OCI-LY7 (cell line): ENCODE data around the gene RNF103. TPM values are rescaled to one million over a fixed set of nuclear protein-coding genes. Genes with fewer than 3 reads are reported as not detected.
"Not testable (repeated sequence)": the region's sequence is repeated elsewhere in the genome, so short reads cannot be mapped to it uniquely, and the experiment has no call there.

Source experiments
- BruUV-seq: library from RNA; stranded (reverse); fragments of 400-500 nt; replicated peaks from 2 replicates; lab custom pipeline; 2021; lab: Mats Ljungman, UMichigan
- CTCF ChIA-PET: fragments of 300-600 bp; sonication (Branson Sonifier 250); formaldehyde crosslinking; loops from one replicate; lab custom pipeline; 2022; ENCODE audit warnings: antibody characterized with exemption; ENCODE audit not compliant: unreplicated experiment; lab: Charles Lee
- POLR2A ChIA-PET: fragments of 300-600 bp; sonication (Branson Sonifier 250); formaldehyde crosslinking; loops from one replicate; lab custom pipeline; 2022; ENCODE audit warnings: antibody characterized with exemption; lab: Charles Lee
- DNase-seq: peaks from one replicate; pipeline ENCODE4 v3.0.0-alpha.2; 2015; ENCODE audit warnings: low spot score
- H2AFZ ChIP-seq: fragments of 200-600 bp; sonication (generic), shearing (Covaris generic); 2 replicates; pipeline ENCODE4 v1.6.1; 2014; ENCODE audit warnings: mild to moderate bottlenecking, antibody characterized with exemption, low read length, moderate library complexity
- H3K27ac ChIP-seq: fragments of 200-600 bp; sonication (generic); 2 replicates; pipeline ENCODE4 v1.5.1; 2014; ENCODE audit warnings: mixed run types, low read depth, mild to moderate bottlenecking, moderate library complexity, low read length, inconsistent platforms; ENCODE audit not compliant: poor library complexity, severe bottlenecking
- H3K36me3 ChIP-seq: fragments of 200-600 bp; sonication (generic); 2 replicates; pipeline ENCODE4 v1.6.1; 2014; ENCODE audit warnings: mild to moderate bottlenecking, antibody characterized with exemption, low read length, moderate library complexity, mixed read lengths; ENCODE audit not compliant: insufficient read depth
- H3K4me1 ChIP-seq: fragments of 200-600 bp; sonication (generic); 2 replicates; pipeline ENCODE4 v1.5.1; 2014; ENCODE audit warnings: mild to moderate bottlenecking, low read length; ENCODE audit not compliant: insufficient read depth, poor library complexity, severe bottlenecking
- H3K4me2 ChIP-seq: fragments of 200-600 bp; sonication (generic); 2 replicates; pipeline ENCODE4 v1.6.1; 2014; ENCODE audit warnings: mild to moderate bottlenecking, low read length
- H3K4me3 ChIP-seq: fragments of 200-600 bp; sonication (generic); 2 replicates; pipeline ENCODE4 v1.5.1; 2014; ENCODE audit warnings: mild to moderate bottlenecking, low read depth, low read length; ENCODE audit not compliant: poor library complexity, severe bottlenecking
- H3K79me2 ChIP-seq: fragments of 200-600 bp; sonication (generic); 2 replicates; pipeline ENCODE4 v1.6.1; 2016; ENCODE audit warnings: low read depth, mild to moderate bottlenecking, low read length, moderate library complexity, mixed read lengths; ENCODE audit not compliant: insufficient read depth
- H3K9me2 ChIP-seq: fragments of 200-600 bp; sonication (generic); 2 replicates; pipeline ENCODE4 v1.6.1; 2016; ENCODE audit warnings: mild to moderate bottlenecking, low read length, mixed read lengths; ENCODE audit not compliant: insufficient read depth
- H3K9me3 ChIP-seq: fragments of 200-600 bp; sonication (generic); 2 replicates; pipeline ENCODE4 v1.6.1; 2014; ENCODE audit warnings: mild to moderate bottlenecking, mixed run types, low read length, mixed read lengths
- H4K20me1 ChIP-seq: fragments of 200-600 bp; sonication (generic); 2 replicates; pipeline ENCODE4 v1.6.1; 2014; ENCODE audit warnings: mild to moderate bottlenecking, antibody characterized with exemption, low read length, moderate library complexity, mixed read lengths; ENCODE audit not compliant: insufficient read depth
- CTCF ChIP-seq: fragments of 200-600 bp; sonication (generic); conservative IDR thresholded peaks from 2 replicates; pipeline ENCODE4 v1.5.1; 2014; ENCODE audit warnings: mild to moderate bottlenecking, antibody characterized with exemption, low read length, moderate library complexity, mixed read lengths
- EZH2phosphoT487 ChIP-seq: fragments of 200-600 bp; sonication (generic); IDR thresholded peaks from 2 replicates; pipeline ENCODE4 v1.6.1; 2018; ENCODE audit warnings: low read depth, borderline replicate concordance, mild to moderate bottlenecking, mixed run types, antibody characterized with exemption, low read length, moderate library complexity, mixed read lengths
- intact Hi-C: fragments of 100-400 bp; cut with micrococcal nuclease; formaldehyde crosslinking; loops from one replicate; pipeline ENCODE4 v1.10.0; 2022; ENCODE audit not compliant: unreplicated experiment
- total RNA-seq, 2 experiments: library from RNA; depleted of rRNA in 1 of 2; stranded (reverse); fragments of >200 nt in 1 of 2; shearing (Covaris generic) in 1 of 2; gene quantifications; 2 replicates each; pipeline ENCODE4 v1.2.3, GENCODE V29; 2014 to 2022

RNF103 gene
- total RNA-seq, 2 experiments from 2014 or later = 12.9 to 17.2 TPM

- no peaks in the 10 kb centered on the region for H3K79me2 ChIP-seq
- DNase-seq = no peak
- H3K4me2 ChIP-seq = no peak overlapping the region
- no peaks in the 10 kb centered on the region for H4K20me1 ChIP-seq
- intact Hi-C loops = no loop called here
- no peaks in the 10 kb centered on the region for H3K9me3 ChIP-seq
- no peaks in the 10 kb centered on the region for H3K4me1 ChIP-seq
- TF ChIP-seq CTCF = no peak
- no peak for TF ChIP-seq EZH2phosphoT487
- no peak overlapping the region for H3K4me3 ChIP-seq
- H3K27ac ChIP-seq = no peak overlapping the region
- CTCF ChIA-PET = no interaction called here
- H2AFZ ChIP-seq = no peak overlapping the region
- no peaks in the 10 kb centered on the region for H3K9me2 ChIP-seq
- POLR2A ChIA-PET = no interaction called here
- no peaks in the 10 kb centered on the region for H3K36me3 ChIP-seq
- BruUV-seq = no TSS peak
These were observed 48.4 kb upstream of the RNF103 start for GRCh38 chr2:86672027-86672545.

- DNase-seq = no peak
- no peak for TF ChIP-seq CTCF
- no peak for TF ChIP-seq EZH2phosphoT487
- Histone ChIP-seq H3K36me3 (no peaks in the 10 kb centered on the region), H3K79me2 (no peaks in the 10 kb centered on the region), H3K27ac (no peak overlapping the region), H3K9me2 (no peaks in the 10 kb centered on the region), H2AFZ (no peak overlapping the region), H3K4me2 (no peak overlapping the region), H4K20me1 (no peaks in the 10 kb centered on the region), H3K4me3 (no peak overlapping the region), H3K9me3 (no peaks in the 10 kb centered on the region), H3K4me1 (no peaks in the 10 kb centered on the region)
- intact Hi-C loops = no loop called here
- ChIA-PET CTCF (no interaction called here), POLR2A (no interaction called here)
- BruUV-seq = no TSS peak
These were observed 47.8 kb upstream of the RNF103 start for GRCh38 chr2:86671337-86671981.

GRCh38 chr2:86669323-86669722 is 45.7 kb upstream of the RNF103 start:
- POLR2A ChIA-PET, H3K4me2 ChIP-seq, H2AFZ ChIP-seq, H3K9me2 ChIP-seq, H3K36me3 ChIP-seq, BruUV-seq, H4K20me1 ChIP-seq, DNase-seq, intact Hi-C loops, H3K9me3 ChIP-seq, H3K27ac ChIP-seq, H3K4me3 ChIP-seq, CTCF ChIA-PET, H3K79me2 ChIP-seq, H3K4me1 ChIP-seq: not testable (repeated sequence)
